ENCODE measurements around the gene RETREG3.
"Not testable (repeated sequence)": the region's sequence is repeated elsewhere in the genome, so short reads cannot be mapped to it uniquely, and the experiment has no call there.

The RETREG3 gene

GRCh38 chr17:42553866-42554249, 55.3 kb downstream of the RETREG3 start:
- peak in 1 of 56 donors; percentile 26 for DNase-seq

GRCh38 chr17:42553161-42553818, 55.9 kb downstream of the RETREG3 start:
- no peak for DNase-seq

- not testable (repeated sequence) for DNase-seq
These were observed 56.4 kb downstream of the RETREG3 start, which contains the start of gene HSD17B1 for GRCh38 chr17:42552736-42553135. HSD17B1 (plus strand) TSS chr17:42552923; CDS start chr17:42552934, 11 bp downstream.

GRCh38 chr17:42548993-42549755, 60.0 kb downstream of the RETREG3 start:
- no peak for DNase-seq

DNA sequence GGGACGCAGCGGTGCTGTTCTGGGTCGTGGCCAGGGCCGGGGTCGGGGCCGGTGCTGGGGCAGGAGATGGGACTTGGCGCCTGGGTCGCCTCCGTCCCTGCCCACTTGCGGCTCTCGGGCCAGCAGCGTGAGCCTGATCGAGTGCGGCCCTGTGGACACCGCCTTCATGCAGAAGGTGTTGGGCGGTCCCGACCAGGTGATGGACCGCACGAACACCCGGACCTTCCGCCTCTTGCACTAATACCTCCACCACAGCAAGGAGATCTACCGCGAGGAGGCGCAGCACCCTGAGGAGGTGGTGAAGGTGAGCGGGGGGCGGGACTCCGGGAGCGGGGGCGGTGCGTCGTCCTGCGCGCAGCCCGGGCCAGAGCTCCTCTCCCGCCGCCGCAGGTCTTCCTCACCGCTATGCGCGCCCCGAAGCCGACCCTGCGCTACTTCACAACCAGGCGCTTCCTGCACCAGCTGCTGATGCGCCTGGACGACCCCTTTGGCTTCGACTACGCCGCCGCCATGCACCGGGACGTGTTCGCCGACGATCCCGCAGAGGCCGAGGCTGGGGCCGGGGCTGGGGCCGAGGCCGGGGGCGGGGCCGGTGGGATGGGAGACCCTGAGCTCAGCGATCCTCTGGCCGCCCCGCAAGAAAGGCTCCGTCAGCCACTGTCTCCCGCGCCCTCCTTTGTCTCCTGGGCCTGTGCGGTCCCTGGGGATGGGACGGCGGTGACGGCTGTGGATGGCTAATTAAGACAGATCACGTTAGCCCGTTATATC, 60.9 kb downstream of the RETREG3 start:
- no peak for DNase-seq

DNA sequence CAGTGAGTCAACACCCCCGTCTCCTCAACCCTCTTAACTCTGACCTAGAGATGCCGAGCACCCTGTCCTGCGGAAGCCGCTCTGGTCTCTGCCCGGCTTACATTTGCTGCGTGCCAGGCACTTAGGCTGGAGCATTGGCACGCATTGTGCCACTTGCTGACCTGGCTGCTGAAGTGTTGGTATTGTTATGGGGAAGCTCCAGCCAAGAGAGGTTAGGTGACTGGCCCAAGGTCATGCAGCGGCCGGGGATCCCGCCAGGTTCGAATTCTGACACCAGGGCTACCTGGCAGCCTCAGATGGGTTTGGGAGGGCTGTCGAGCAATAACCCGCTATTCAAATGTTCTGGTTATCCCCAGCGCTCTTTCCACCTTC, 61.5 kb downstream of the RETREG3 start:
- DNase-seq: no peak

DNA sequence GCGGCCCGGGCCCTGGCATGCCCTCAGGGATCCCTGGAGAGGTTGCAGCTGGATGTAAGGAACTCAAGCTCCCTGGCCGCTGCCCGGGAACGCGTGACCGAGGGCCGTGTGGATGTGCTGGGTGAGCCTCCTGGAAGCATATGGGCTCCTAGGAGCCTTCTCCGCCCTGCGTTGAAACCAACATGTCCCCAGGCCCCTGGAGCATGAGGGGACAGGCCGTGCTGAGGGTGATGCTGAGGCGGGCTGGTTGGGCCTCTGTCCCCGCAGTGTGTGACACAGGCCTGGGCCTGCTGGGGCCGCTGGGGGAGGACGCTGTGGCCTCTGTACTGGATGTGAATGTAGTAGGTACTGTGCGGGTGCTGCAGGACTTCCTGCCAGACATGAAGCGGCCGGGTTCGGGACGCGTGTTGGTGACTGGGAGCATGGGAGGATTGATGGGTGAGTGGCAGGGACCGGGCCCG, 62.1 kb downstream of the RETREG3 start:
- no peak for DNase-seq

GRCh38 chr17:42545755-42546505, 63.2 kb downstream of the RETREG3 start:
- DNase-seq: not testable (repeated sequence)

- DNase-seq: no peak
These were observed 64.3 kb downstream of the RETREG3 start for GRCh38 chr17:42544874-42545283.

GRCh38 chr17:42543190-42544079, 65.7 kb downstream of the RETREG3 start:
- DNase-seq: peak in 22 of 56 donors; percentile 8 to 65 (median 38)

DNA sequence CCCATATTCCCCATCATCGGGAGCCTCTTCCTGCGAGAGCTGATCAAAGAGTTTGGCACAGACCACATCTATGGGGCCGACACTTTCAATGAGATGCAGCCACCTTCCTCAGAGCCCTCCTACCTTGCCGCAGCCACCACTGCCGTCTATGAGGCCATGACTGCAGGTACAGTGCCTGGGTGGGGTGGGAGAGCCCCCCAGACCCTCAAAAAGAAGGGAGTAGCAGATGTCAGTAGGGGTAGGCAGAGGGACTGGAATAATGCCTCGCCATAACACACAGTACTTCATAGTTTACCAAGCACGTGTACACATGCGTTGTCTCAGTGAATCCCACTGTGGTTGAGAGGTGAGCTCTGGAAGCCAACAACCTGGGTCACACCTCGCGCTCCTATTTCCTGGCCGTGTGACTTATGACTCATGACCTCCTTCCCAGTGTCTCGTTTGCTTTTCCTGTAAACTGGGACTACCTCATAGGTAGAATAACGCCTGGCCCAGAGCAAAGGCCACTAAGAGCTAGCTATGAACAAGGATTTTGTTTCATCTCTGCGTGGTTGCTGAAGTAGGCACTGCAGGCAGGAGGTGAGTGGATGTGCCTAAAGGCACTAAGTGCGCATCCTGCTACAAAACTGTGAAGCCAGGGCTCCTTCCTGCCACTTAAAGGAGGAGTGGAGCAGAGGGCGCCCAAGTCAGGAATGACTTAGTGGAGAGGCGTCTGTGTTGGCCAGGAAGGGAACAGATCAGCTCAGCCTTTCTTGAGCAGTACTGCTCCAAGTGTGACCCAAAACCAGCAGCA, 67.9 kb downstream of the RETREG3 start:
- DNase-seq: no peak

DNA sequence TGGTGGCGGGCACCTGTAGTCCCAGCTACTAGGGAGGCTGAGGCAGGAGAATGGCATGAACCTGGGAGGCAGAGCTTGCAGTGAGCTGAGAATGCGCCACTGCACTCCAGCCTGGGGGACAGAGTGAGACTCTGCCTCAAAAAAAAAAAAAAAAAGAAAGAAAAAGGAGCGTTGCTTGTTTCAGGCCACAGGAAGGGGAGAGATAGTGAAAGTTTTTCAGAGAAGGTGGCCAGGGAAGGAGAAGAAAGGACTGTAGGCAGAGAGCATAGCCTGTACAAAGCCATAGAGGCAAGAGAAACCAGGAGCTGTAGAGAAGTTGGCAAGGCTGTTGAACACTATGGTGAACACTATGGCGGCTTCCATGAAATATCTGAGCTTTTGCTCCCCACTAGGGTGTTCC, 68.6 kb downstream of the RETREG3 start:
- not testable (repeated sequence) for DNase-seq

DNA sequence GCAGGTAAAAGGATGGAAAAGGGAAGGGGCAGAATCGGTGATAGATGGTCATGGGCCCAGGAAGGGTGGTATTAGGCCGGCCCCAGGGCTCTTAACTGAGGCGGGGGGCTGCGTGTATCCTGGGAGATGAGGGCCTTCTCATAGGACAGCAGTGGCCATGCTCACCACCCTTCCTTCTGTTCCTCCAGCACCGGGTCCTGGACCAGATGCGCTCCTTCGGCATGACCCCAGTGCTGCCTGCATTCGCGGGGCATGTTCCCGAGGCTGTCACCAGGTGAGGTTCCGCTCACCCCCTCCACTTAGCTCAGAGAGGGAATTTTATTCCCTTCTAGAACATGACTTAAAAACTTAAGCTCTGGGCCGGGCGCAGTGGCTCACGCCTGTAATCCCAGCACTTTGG, 70.7 kb downstream of the RETREG3 start:
- DNase-seq: no peak

DNA sequence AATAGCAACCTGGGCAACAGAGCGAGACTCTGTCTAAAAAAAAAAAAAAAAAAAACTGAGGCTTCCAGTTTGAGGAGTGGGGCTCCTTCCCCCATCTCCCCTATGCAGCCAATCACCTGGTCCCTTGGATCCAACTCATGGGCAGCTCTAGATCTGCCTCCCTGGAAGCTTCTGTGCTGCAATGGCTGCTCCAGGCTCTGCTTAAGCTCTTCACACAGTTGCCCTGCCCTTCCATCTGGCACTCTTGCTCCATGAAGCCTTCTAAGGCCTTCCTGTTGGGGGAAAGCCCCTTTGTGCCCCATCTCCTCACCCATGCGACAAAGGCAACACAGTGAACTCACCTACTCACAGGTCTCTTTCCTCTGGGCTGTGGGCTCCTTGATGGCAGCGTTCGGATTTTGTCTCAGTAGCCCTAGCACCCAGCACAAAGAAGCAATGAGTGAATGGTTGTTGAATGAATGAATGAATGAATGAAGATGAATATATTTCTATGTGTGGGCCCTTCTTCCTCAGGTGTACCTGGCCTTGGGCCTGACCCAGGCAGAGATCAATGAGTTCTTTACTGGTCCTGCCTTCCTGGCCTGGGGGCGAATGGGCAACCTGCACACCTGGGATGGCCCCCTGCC, 71.2 kb downstream of the RETREG3 start:
- no peak for DNase-seq

DNA sequence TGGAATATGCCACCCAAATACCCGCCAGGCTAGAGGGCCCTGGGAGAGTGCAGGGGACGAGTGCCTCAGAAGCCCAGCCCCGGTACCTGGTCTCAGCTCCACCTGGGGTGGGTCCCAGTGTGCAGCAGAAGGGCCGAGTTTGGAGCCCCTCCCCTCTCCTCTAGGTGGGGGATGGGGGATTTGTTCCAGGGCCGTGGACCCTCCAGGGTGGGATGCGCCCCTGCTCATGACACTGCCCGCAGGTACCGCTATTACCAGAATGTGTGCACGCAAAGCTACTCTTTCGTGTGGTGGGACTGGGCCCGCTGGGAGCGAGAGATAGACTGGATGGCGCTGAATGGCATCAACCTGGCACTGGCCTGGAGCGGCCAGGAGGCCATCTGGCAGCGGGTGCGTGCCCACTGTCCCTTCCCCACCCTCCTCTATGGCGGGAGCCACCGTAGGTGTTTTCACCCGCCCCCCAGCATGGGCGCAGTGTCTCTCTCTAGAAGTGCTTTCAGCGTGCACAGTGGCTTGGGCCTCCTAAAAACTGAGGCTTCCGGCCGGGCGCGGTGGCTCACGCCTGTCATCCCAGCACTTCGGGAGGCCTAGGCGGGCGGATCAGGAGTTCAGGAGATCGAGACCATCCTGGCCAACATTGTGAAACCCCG, 71.9 kb downstream of the RETREG3 start:
- DNase-seq: peak in 1 of 56 donors; percentile 53

DNA sequence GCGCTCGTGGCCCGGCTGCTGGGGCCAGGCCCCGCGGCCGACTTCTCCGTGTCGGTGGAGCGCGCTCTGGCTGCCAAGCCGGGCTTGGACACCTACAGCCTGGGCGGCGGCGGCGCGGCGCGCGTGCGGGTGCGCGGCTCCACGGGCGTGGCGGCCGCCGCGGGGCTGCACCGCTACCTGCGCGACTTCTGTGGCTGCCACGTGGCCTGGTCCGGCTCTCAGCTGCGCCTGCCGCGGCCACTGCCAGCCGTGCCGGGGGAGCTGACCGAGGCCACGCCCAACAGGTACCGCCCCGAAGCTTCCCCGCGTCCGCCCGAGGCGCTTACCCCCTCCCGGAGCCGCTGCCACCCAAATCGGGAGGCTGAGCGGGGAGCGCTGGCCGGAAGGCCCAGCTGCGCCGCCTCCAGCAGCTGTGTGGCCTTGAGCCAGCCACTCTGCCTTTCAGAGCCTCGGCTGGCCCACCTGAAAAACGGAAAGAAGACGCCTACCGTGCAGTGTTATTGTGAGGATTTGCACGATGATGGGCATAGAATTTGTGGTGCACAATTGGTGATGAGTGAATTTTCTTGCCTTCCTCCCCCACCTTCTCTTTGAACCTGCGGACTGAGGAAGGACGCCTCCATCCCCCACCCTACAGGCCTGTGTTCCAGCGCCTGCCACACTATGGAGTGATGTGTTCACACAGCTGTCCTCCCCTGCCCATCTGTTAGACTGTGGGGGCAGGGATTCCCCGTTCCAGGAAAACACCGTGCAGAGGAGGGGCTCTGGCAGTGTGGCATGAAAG, 72.6 kb downstream of the RETREG3 start:
- DNase-seq: peak in 45 of 56 donors; percentile 21 to 82 (median 70)

GRCh38 chr17:42536048-42536371, 73.2 kb downstream of the RETREG3 start, which contains the start of gene NAGLU:
NAGLU (plus strand) TSS chr17:42536241; CDS start chr17:42536273, 32 bp downstream.
- peak; percentile 62 to 98 (median 89) for DNase-seq
